WTC11 (cell line): ENCODE data around the gene FAM124A. TPM values are rescaled to one million over a fixed set of nuclear protein-coding genes. Genes with fewer than 3 reads are reported as not detected.
A peak's percentile ranks its signal among the peaks of the same experiment; 100 is the strongest.

Experiments
- ATAC-seq: fragments of 200-7000 bp; cut with Tn5 transposase; 2 replicates; pipeline ENCODE4 v1.10.0; 2021; ENCODE audit warnings: mild to moderate bottlenecking, moderate library complexity
- CTCF ChIA-PET: fragments of 300-600 bp; sonication (Branson Sonifier 250); formaldehyde crosslinking; loops from one replicate; lab custom pipeline; 2021; ENCODE audit warnings: antibody characterized with exemption; lab: Charles Lee
- POLR2A ChIA-PET: fragments of 350-600 bp; sonication (Branson Sonifier 250); formaldehyde crosslinking; loops from one replicate; lab custom pipeline; 2021; ENCODE audit warnings: antibody characterized with exemption; lab: Charles Lee
- DNase-seq: peaks from one replicate; pipeline ENCODE4 v3.0.0; 2021; ENCODE audit warnings: low spot score
- H3K27ac Mint-ChIP-seq: 2 replicates; pipeline ENCODE4 v1.8.0; 2021; ENCODE audit warnings: mixed read lengths
- H3K27me3 Mint-ChIP-seq: 2 replicates; pipeline ENCODE4 v1.8.0; 2021; ENCODE audit warnings: low read depth, mild to moderate bottlenecking, moderate library complexity, mixed read lengths
- H3K36me3 Mint-ChIP-seq: 2 replicates; pipeline ENCODE4 v1.8.0; 2021; ENCODE audit warnings: mixed read lengths
- H3K4me1 Mint-ChIP-seq: 2 replicates; pipeline ENCODE4 v1.8.0; 2022; ENCODE audit warnings: mixed read lengths
- H3K4me3 Mint-ChIP-seq: 2 replicates; pipeline ENCODE4 v1.8.0; 2021; ENCODE audit warnings: mild to moderate bottlenecking, moderate library complexity, mixed read lengths
- H3K9me3 Mint-ChIP-seq: 2 replicates; pipeline ENCODE4 v1.8.0; 2021; ENCODE audit warnings: mixed read lengths
- ESRRA ChIP-seq: sonication (generic); formaldehyde crosslinking; IDR thresholded peaks from 2 replicates; pipeline ENCODE4 v1.8.1; 2022; ENCODE audit warnings: mild to moderate bottlenecking, missing genetic modification reagents, borderline replicate concordance
- JAZF1 ChIP-seq: fragments of 250-450 bp; sonication (Bioruptor Pico); IDR thresholded peaks from 2 replicates; pipeline ENCODE4 v1.9.0; 2021; ENCODE audit warnings: moderate library complexity, mild to moderate bottlenecking, inconsistent platforms
- NR1H2 ChIP-seq: sonication (generic); formaldehyde crosslinking; IDR thresholded peaks from 2 replicates; pipeline ENCODE4 v1.9.0; 2021; ENCODE audit warnings: mild to moderate bottlenecking, moderate library complexity, missing genetic modification reagents
- NR2C2 ChIP-seq: sonication (generic); formaldehyde crosslinking; IDR thresholded peaks from 2 replicates; pipeline ENCODE4 v1.8.0; 2022; ENCODE audit warnings: mild to moderate bottlenecking, missing genetic modification reagents
- OVOL2 ChIP-seq: fragments of 250-450 bp; sonication (Bioruptor Pico); IDR thresholded peaks from 2 replicates; pipeline ENCODE4 v1.9.0; 2021; ENCODE audit warnings: mild to moderate bottlenecking, borderline replicate concordance
- TCF7 ChIP-seq: sonication (generic); formaldehyde crosslinking; IDR thresholded peaks from 2 replicates; pipeline ENCODE4 v1.8.0; 2022; ENCODE audit warnings: mild to moderate bottlenecking, low read depth, missing genetic modification reagents, moderate library complexity
- TP53 ChIP-seq: sonication (generic); formaldehyde crosslinking; IDR thresholded peaks from 2 replicates; pipeline ENCODE4 v1.8.1; 2023; ENCODE audit warnings: mild to moderate bottlenecking, missing genetic modification reagents
- ZNF423 ChIP-seq: fragments of 250-450 bp; sonication (Bioruptor Pico); IDR thresholded peaks from 2 replicates; pipeline ENCODE4 v2.1.2; 2022; ENCODE audit warnings: mild to moderate bottlenecking, moderate library complexity
- total RNA-seq: library from RNA; stranded (reverse); gene quantifications from 3 replicates; pipeline ENCODE4 v1.2.3, GENCODE V29; 2021
- TF ChIP-seq, protein P1 (sequence below): fragments of 250-450 bp; sonication (Bioruptor Pico); IDR thresholded peaks from 2 replicates; pipeline ENCODE4 v1.9.0; 2021; ENCODE audit warnings: moderate library complexity, mild to moderate bottlenecking, inconsistent platforms, borderline replicate concordance
- TF ChIP-seq, protein P2 (sequence below): sonication (generic); formaldehyde crosslinking; IDR thresholded peaks from 2 replicates; pipeline ENCODE4 v1.8.1; 2022; ENCODE audit warnings: low read depth, missing genetic modification reagents, borderline replicate concordance
- TF ChIP-seq, protein P3 (sequence below): sonication (generic); formaldehyde crosslinking; IDR thresholded peaks from 2 replicates; pipeline ENCODE4 v1.8.0; 2022; ENCODE audit warnings: mild to moderate bottlenecking, missing genetic modification reagents
- TF ChIP-seq, protein P4 (sequence below): fragments of 250-450 bp; sonication (Bioruptor Pico); IDR thresholded peaks from 2 replicates; pipeline ENCODE4 v1.8.0; 2021; ENCODE audit warnings: mild to moderate bottlenecking
- TF ChIP-seq, protein P5 (sequence below): sonication (generic); formaldehyde crosslinking; IDR thresholded peaks from 2 replicates; pipeline ENCODE4 v1.8.0; 2022; ENCODE audit warnings: mild to moderate bottlenecking, missing genetic modification reagents
- TF ChIP-seq, protein P6 (sequence below): sonication (generic); formaldehyde crosslinking; IDR thresholded peaks from 2 replicates; pipeline ENCODE4 v1.8.1; 2023; ENCODE audit warnings: mild to moderate bottlenecking, missing genetic modification reagents
- TF ChIP-seq, protein P7 (sequence below): fragments of 250-450 bp; sonication (Bioruptor Pico); IDR thresholded peaks from 2 replicates; pipeline ENCODE4 v1.9.0; 2021; ENCODE audit warnings: mild to moderate bottlenecking, borderline replicate concordance
- TF ChIP-seq, protein P8 (sequence below): sonication (generic); formaldehyde crosslinking; IDR thresholded peaks from 2 replicates; pipeline ENCODE4 v1.8.1; 2023; ENCODE audit warnings: mild to moderate bottlenecking, missing genetic modification reagents, moderate library complexity

The FAM124A gene
- total RNA-seq, 1 experiment from 2014 or later: 45.8 TPM

DNA sequence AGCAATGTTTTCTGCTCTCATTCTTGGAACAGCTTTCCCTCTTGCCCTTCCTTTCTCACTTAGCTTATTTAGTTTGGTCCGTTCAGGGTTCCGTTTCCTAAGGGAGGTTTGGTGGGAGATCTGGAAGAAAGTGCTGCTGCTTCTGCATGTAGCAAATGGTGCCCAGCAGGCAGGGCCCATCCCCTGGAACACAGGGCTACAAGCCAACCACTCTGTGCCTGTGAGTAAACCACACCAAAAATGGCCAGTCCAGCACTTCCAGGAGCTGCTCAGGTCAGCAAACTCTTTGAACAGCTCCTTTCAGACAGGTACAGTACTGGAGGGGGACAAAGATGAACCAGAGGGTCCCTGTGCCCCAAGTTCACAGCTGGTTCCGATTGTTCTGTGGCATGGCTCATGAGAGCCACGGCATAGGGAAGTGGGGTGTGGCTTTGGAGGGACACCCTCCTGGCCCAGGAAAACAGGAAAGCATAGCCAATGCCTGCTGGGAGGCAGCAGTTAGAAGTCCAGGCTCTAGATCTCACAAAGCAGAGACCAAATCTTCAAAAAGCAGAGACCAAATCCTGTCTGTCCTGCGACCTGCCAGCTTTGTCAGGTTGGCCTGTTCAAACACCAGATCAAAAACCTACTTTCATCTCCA is 39.5 kb downstream of the FAM124A start:
- DNase-seq (no peak), ATAC-seq (no peak)
- POLR2A ChIA-PET: no interaction called here
- Mint-ChIP-seq H3K27ac (peak overlapping the region; percentile 86), H3K36me3 (peaks cover 70% of the 10 kb centered on the region), H3K4me3 (no peak overlapping the region), H3K9me3 (no peaks in the 10 kb centered on the region), H3K27me3 (no peaks in the 10 kb centered on the region), H3K4me1 (peaks cover 60% of the 10 kb centered on the region)
- CTCF ChIA-PET: interaction anchor here (0.9 to 4.9 kb wide), 4 partner anchors 17 to 137 kb away, joined by 3 to 36 read pairs (median 8); no protein-coding TSS in a partner anchor
- TF ChIP-seq, protein P1, sequence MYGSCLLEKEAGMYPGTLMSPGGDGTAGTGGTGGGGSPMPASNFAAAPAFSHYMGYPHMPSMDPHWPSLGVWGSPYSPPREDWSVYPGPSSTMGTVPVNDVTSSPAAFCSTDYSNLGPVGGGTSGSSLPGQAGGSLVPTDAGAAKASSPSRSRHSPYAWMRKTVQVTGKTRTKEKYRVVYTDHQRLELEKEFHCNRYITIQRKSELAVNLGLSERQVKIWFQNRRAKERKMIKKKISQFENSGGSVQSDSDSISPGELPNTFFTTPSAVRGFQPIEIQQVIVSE (CRISPR knock-in tag): no peak
- TF ChIP-seq, protein P2, sequence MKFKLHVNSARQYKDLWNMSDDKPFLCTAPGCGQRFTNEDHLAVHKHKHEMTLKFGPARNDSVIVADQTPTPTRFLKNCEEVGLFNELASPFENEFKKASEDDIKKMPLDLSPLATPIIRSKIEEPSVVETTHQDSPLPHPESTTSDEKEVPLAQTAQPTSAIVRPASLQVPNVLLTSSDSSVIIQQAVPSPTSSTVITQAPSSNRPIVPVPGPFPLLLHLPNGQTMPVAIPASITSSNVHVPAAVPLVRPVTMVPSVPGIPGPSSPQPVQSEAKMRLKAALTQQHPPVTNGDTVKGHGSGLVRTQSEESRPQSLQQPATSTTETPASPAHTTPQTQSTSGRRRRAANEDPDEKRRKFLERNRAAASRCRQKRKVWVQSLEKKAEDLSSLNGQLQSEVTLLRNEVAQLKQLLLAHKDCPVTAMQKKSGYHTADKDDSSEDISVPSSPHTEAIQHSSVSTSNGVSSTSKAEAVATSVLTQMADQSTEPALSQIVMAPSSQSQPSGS (CRISPR knock-in tag): no peak
- no peak for TF ChIP-seq TCF7
- no peak for TF ChIP-seq ESRRA (CRISPR knock-in tag)
- TF ChIP-seq NR2C2: no peak

DNA sequence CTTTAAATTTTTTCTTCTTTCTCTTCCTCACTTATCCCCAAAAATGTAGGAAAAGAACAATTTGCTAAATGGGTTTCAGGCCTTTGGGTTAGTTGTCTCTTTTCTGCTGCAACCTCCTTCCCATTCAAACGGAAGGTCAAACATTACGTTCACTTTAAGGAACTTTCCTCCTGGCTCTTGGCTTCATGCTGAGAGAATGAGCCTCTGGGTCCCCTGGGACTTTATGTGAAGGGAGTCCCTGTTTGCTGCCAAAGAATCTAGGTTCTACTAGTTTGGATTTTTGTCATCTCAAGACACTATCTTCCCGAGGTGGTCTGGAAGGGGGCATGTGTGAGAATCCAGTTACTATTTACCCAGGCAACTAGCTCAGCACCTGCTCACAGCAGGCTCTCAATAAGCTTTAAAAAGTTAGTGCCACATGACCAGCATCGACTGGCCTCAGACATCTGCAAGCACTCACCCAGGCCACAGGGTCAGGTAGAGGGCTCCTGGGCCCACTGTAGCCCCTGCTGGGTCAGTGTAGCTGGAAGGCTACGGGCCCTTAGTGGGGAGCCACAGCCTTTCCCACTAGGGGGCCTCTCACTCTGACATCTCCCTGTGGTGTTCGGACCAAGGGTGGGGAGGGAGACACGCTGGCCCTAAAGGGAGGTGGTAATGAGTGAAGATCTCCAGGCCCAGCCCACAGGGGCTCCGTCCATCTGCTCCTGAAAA is 40.5 kb downstream of the FAM124A start:
- H3K9me3 Mint-ChIP-seq: no peaks in the 10 kb centered on the region
- no peaks in the 10 kb centered on the region for H3K27me3 Mint-ChIP-seq
- H3K4me3 Mint-ChIP-seq: peak overlapping the region; percentile 14; the same call in 1 of the 2 replicates
- H3K4me1 Mint-ChIP-seq: peaks cover 55% of the 10 kb centered on the region
- no peak for DNase-seq
- POLR2A ChIA-PET: no interaction called here
- peak; percentile 35 for ATAC-seq
- H3K27ac Mint-ChIP-seq: peak overlapping the region; percentile 71
- CTCF ChIA-PET: interaction anchor here (1.0 to 4.9 kb wide), 4 partner anchors 9 to 138 kb away, joined by 3 to 36 read pairs (median 8); no protein-coding TSS in a partner anchor
- TF ChIP-seq ZNF423 (CRISPR knock-in tag): peak; percentile 94
- TF ChIP-seq, protein P3, sequence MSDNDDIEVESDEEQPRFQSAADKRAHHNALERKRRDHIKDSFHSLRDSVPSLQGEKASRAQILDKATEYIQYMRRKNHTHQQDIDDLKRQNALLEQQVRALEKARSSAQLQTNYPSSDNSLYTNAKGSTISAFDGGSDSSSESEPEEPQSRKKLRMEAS: 0 out of 2 replicates have a peak, but pooled peaks have one; percentile 33
- no peak for TF ChIP-seq TP53 (CRISPR knock-in tag)
- TF ChIP-seq NR1H2 (CRISPR knock-in tag): no peak
- TF ChIP-seq, protein P4, sequence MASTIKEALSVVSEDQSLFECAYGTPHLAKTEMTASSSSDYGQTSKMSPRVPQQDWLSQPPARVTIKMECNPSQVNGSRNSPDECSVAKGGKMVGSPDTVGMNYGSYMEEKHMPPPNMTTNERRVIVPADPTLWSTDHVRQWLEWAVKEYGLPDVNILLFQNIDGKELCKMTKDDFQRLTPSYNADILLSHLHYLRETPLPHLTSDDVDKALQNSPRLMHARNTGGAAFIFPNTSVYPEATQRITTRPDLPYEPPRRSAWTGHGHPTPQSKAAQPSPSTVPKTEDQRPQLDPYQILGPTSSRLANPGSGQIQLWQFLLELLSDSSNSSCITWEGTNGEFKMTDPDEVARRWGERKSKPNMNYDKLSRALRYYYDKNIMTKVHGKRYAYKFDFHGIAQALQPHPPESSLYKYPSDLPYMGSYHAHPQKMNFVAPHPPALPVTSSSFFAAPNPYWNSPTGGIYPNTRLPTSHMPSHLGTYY (CRISPR knock-in tag): 0 out of 2 replicates have a peak, but pooled peaks have one; percentile 36
- TF ChIP-seq OVOL2 (CRISPR knock-in tag): no peak
- TF ChIP-seq, protein P5, sequence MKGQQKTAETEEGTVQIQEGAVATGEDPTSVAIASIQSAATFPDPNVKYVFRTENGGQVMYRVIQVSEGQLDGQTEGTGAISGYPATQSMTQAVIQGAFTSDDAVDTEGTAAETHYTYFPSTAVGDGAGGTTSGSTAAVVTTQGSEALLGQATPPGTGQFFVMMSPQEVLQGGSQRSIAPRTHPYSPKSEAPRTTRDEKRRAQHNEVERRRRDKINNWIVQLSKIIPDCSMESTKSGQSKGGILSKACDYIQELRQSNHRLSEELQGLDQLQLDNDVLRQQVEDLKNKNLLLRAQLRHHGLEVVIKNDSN (CRISPR knock-in tag): peak; percentile 35; the same call in 1 of the 2 replicates
- no peak for TF ChIP-seq JAZF1 (CRISPR knock-in tag)
- TF ChIP-seq, protein P6, sequence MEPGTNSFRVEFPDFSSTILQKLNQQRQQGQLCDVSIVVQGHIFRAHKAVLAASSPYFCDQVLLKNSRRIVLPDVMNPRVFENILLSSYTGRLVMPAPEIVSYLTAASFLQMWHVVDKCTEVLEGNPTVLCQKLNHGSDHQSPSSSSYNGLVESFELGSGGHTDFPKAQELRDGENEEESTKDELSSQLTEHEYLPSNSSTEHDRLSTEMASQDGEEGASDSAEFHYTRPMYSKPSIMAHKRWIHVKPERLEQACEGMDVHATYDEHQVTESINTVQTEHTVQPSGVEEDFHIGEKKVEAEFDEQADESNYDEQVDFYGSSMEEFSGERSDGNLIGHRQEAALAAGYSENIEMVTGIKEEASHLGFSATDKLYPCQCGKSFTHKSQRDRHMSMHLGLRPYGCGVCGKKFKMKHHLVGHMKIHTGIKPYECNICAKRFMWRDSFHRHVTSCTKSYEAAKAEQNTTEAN (CRISPR knock-in tag): no peak
- TF ChIP-seq, protein P7, sequence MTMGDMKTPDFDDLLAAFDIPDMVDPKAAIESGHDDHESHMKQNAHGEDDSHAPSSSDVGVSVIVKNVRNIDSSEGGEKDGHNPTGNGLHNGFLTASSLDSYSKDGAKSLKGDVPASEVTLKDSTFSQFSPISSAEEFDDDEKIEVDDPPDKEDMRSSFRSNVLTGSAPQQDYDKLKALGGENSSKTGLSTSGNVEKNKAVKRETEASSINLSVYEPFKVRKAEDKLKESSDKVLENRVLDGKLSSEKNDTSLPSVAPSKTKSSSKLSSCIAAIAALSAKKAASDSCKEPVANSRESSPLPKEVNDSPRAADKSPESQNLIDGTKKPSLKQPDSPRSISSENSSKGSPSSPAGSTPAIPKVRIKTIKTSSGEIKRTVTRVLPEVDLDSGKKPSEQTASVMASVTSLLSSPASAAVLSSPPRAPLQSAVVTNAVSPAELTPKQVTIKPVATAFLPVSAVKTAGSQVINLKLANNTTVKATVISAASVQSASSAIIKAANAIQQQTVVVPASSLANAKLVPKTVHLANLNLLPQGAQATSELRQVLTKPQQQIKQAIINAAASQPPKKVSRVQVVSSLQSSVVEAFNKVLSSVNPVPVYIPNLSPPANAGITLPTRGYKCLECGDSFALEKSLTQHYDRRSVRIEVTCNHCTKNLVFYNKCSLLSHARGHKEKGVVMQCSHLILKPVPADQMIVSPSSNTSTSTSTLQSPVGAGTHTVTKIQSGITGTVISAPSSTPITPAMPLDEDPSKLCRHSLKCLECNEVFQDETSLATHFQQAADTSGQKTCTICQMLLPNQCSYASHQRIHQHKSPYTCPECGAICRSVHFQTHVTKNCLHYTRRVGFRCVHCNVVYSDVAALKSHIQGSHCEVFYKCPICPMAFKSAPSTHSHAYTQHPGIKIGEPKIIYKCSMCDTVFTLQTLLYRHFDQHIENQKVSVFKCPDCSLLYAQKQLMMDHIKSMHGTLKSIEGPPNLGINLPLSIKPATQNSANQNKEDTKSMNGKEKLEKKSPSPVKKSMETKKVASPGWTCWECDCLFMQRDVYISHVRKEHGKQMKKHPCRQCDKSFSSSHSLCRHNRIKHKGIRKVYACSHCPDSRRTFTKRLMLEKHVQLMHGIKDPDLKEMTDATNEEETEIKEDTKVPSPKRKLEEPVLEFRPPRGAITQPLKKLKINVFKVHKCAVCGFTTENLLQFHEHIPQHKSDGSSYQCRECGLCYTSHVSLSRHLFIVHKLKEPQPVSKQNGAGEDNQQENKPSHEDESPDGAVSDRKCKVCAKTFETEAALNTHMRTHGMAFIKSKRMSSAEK: no peak
- TF ChIP-seq, protein P8, sequence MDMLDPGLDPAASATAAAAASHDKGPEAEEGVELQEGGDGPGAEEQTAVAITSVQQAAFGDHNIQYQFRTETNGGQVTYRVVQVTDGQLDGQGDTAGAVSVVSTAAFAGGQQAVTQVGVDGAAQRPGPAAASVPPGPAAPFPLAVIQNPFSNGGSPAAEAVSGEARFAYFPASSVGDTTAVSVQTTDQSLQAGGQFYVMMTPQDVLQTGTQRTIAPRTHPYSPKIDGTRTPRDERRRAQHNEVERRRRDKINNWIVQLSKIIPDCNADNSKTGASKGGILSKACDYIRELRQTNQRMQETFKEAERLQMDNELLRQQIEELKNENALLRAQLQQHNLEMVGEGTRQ (CRISPR knock-in tag): peak; percentile 55
- peaks cover 61% of the 10 kb centered on the region for H3K36me3 Mint-ChIP-seq
